Left cardiac atrium (tissue), 4 donors: ENCODE measurements around the gene KRT38. TPM values are rescaled to one million over a fixed set of nuclear protein-coding genes. Genes with fewer than 3 reads are reported as not detected.
A peak's percentile ranks its signal among the peaks of the same experiment; 100 is the strongest.
"Not testable (repeated sequence)": the region's sequence is repeated elsewhere in the genome, so short reads cannot be mapped to it uniquely, and the experiment has no call there.

Experiments
- ATAC-seq, 2 donors: fragments of 200-7000 bp; cut with Tn5 transposase; one replicate each; pipeline ENCODE4 v1.9.1; 2020; ENCODE audit warnings: mild to moderate bottlenecking in 2 of 2, moderate library complexity in 2 of 2
- DNase-seq: peaks from one replicate; pipeline ENCODE4 v3.0.0-alpha.2; 2020
- intact Hi-C, 2 donors: fragments of 100-400 bp; cut with DNase I; formaldehyde crosslinking; loops; one replicate each; pipeline versions ENCODE4 v1.14.1 to v1.15.1; 2022 to 2023
- total RNA-seq, 2 donors: library from RNA; stranded (reverse); fragmentation: NEBNext Ultra II Directional; extraction: Animal tissue kit (Norgen Biotek cat#: 25700); gene quantifications; one replicate each; pipeline ENCODE4 v1.2.1, GENCODE V29; 2021
- donor health status: DM: no; HTN: yes; CAD: no.
- donor health status: DM: no; HTN: yes; CAD: no; lungs with severe emphysema.
- donor health status: DM: yes; HTN: yes; CAD: no.
- donor health status: Dilated cardiomyopathy.

KRT38 gene
- total RNA-seq, 2 donors from 2014 or later: not detected

DNA sequence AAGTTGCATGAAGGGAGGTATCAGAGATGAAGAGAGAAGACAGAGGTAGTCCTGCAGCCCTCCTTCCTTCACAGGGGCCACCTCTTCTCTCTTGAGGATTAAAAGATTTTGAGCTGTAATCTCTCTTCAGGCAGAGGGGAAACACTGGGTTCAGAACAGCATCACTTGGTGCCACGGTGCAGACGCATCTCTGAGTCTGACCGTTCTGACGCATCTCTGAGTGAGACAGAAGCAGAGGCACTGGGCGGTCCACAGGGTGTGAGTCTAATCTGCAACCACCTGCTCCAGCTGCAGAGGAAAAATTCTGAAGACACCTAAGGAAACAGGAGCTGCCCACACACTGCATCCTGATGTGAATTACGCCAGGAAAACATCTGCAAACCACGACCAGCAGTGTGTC is 11.1 kb downstream of the KRT38 start:
- intact Hi-C loops: no loop called here
- DNase-seq (no peak), ATAC-seq (no peak)

- intact Hi-C loops: no loop called here
- no peak for DNase-seq
- no peak for ATAC-seq
These were observed 12.0 kb downstream of the KRT38 start for GRCh38 chr17:41428591-41429291.

DNA sequence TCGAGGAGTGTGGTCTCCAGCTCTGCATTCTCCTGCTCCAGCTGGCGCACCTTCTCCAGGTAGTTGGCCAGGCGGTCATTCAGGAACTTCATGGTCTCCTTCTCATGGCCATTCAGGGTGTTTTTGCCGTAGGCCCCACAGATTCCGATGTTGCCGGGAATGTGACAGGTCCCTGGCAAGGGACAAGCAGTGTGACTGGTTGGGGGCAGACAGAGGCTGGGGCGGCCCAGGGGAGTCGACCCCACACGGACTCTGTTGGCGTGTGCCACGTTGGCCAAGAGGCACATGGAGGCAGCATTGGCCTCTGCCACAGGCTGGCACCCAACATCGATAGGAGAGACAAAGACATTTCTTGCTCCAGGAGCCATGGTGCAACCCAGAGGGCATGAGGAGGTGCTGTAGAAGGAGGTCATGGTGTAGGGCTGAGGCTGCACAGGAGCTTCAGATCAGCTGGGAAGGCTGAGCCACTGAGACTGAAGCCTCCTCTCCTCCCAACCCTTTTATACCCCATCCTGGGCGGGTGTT is 16.6 kb downstream of the KRT38 start, which contains the start of gene KRT37:
Gene KRT37 (minus strand): TSS at position 475 of the 525 bp plus-strand sequence. CDS start 62 bp downstream, at position 413.
- ATAC-seq: no peak
- intact Hi-C loops: no loop called here
- no peak for DNase-seq

DNA sequence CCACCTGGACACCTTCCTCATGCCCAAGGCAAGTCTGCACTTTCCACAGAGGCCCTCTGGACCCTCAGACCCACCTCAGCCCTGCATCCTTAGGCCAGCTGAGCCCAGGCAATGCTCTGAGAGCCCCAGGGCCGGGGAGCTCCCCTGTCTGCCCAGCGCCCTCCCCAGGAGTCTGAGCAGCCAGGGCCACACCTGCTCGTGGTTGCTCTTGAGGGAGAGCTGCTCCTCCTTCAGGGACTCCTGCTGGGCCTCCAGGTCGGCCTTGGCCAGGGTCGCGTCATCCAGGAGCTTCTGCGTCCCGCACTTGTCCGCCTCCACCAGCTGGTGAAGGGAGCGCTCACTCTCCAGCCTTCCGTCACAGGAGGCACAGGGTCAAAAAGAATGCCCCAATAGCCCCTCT is 18.2 kb downstream of the KRT38 start:
- intact Hi-C loops: not testable (repeated sequence)

GRCh38 chr17:41421617-41422016 is 19.2 kb downstream of the KRT38 start:
- intact Hi-C loops: no loop called here
- no peak for DNase-seq
- ATAC-seq: no peak

More for the DNA sequence above, 18.2 kb downstream of the KRT38 start:
- DNase-seq, ATAC-seq: not testable (repeated sequence)

- intact Hi-C loops: no loop called here
- DNase-seq (no peak), ATAC-seq (no peak)
These were observed 19.7 kb downstream of the KRT38 start for GRCh38 chr17:41421116-41421515.

DNA sequence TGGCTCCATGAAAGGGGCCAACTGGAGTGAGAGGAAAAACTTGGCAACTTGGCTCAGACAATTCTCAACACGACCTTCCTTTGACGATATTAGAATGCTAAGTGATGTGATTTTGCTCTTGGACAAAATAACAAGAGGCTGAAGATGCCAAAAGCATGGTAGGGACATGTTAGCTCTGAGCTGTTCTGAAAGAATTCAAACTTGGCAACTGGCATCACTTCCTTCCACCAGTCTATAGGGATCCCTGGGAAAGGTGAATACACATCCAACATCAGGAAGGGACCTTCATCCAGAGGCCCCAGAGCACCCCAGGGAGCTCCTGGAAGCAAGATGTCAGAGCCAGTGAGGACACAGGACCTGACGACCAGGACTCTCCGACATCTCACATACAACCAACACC is 20.6 kb downstream of the KRT38 start:
- DNase-seq: no peak
- intact Hi-C loops: no loop called here

DNA sequence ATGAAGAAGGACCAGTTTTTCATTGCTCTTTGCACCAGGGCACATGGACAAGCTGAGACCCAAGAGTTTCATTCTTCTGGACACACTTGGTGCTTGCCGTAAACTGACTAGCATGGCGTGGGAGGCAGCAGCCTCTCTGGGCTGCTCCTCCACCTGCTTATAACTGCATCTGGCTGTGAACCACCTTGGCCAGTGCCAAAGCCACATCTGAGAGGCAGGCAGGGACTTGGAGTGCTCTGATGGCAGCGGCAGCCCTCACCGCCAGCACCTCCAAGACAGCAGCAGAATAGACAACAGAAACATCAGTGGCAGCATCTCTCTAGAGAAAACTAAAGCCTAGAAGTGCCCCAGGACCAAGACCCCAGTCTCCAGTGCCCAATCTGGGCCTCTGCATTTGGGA is 21.1 kb downstream of the KRT38 start:
- intact Hi-C loops: no loop called here
- ATAC-seq: no peak
- no peak for DNase-seq

More for the DNA sequence above, 20.6 kb downstream of the KRT38 start:
- no peak for ATAC-seq

DNA sequence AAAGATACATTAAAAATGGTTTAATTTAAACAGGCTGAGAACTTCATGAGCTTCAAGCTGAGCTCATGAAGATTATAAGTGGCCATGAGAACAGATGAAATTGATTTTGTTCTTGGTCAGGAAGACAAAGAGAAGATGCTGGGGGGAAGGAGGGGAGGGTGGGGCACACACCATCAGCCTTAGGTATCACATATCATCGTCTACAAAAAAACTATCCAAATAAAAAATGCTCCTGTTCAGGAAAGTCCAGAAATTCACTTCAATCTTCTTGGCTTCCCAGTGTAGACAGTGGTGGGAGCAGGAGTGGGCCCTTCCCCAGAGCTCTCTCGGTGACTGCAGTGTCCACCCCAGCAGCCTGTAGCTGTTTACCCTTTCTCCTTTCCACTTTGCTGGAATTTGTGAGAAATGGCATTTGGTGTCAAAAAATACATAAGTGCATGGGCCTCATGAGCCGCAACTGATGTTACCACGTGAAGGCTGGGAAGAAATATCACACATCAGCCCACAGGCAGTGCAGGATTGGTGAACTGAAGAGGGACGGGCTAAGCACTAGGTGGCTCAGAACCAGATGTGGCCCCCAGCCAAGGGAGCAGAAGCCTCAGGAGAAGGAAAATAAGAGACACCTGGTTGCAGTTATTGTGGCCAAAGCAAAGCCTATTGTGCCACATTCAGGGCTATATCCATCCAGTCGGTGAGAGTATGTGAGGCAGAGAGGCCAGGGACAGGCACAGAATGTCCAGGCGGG is 22.5 kb downstream of the KRT38 start:
- DNase-seq (no peak), ATAC-seq (no peak)
- intact Hi-C loops: no loop called here

- intact Hi-C loops: no loop called here
- DNase-seq (no peak), ATAC-seq (no peak)
These were observed 23.2 kb downstream of the KRT38 start for GRCh38 chr17:41417576-41418015.

DNA sequence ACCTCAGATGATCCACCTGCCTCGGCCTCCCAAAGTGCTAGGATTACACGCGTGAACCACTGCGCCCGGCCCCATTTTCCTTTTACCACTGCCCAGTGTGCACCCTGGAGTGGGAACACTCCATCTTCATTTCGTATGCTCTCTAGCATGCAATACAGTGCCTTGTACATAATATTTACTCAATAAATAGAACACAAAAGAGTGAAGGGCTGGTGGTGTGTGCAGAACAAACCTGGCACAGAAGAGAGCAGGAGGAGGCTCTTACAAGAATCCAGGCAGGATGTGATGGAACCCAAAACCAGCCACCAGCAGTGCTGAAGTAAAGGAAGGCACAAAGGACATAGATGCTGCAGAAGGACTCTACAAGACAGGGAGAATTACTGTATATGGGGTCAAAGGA is 23.7 kb downstream of the KRT38 start:
- ATAC-seq (no peak), DNase-seq (no peak)
- intact Hi-C loops: no loop called here

DNA sequence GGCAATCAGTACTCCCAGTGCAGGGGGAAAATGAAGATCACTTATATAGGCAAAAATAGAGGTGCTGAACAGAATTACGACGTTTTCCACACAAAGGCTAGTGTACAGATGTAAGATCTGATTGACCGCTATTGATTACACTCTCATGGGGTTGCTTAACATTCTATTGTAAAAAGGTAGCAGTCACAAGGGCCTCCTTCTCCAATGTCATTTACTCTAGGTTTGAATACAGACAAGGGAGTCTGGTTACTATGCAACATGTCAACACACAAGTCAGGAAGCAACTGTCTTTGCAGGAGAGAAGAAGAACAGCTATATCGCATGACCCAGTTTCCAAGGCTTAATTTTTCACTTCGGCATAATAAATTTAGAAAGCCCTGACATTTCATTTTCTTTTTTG is 24.3 kb downstream of the KRT38 start:
- DNase-seq: no peak
- intact Hi-C loops: no loop called here
- ATAC-seq: no peak

GRCh38 chr17:41415833-41416335 is 24.9 kb downstream of the KRT38 start:
- ATAC-seq: peak in 1 of 2 donors; percentile 90
- DNase-seq: no peak
- intact Hi-C loops: no loop called here

- DNase-seq: no peak
- no peak for ATAC-seq
- intact Hi-C loops: no loop called here
These were observed 25.4 kb downstream of the KRT38 start for GRCh38 chr17:41415411-41415810.

DNA sequence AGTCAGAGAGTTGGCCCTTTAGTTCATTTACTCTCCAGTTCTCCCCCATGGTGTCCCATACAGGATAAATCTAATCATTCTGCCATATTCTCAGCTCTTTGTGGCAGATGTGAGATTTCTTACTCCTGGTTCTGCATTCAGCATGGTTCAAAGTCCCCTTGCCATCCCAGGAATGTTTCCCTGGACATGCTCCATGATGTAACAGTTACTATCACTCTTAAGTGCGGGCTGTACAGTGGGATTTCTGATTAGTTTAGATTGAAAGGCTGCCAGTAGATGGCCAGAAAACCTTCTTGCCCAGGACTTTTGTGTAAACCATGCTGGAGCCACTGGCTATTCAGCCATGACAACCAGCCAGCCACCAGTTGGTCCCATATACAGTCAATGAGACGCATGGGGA is 26.8 kb downstream of the KRT38 start:
- intact Hi-C loops: no loop called here
- ATAC-seq (no peak), DNase-seq (no peak)

DNA sequence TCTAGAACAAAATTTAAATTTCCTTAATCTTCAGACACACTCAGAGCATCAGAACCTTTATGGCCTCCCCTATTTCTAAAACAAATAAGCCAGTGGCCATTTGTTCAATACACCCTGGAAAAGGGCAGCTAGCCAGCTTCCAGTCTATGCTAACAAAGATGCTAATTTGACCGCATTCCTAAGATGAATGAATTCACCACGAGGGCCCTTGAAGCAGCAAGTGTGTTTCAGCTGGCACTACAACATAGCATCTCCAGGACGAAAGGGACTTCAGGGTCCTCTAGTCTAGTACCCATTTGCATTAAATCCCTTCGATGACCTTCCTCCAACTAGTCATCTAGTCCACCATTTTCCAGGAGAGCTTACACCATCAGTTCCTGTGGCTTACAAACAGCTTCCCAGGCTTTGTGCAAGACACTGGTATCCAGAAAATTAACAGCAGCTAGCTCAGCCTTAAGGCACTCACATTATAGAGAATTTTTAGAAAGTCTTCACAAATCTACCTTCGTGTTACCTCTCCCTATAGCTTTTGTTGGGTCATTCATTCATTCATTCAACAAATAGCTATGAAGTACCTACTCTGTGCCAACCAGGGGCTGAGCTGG is 27.3 kb downstream of the KRT38 start:
- intact Hi-C loops: no loop called here
- ATAC-seq (no peak), DNase-seq (no peak)

- intact Hi-C loops: no loop called here
- DNase-seq: no peak
- ATAC-seq: no peak
These were observed 29.5 kb downstream of the KRT38 start for GRCh38 chr17:41411072-41411840.

- no peak for ATAC-seq
- intact Hi-C loops: no loop called here
- DNase-seq: no peak
These were observed 33.6 kb downstream of the KRT38 start for GRCh38 chr17:41407226-41407625.

DNA sequence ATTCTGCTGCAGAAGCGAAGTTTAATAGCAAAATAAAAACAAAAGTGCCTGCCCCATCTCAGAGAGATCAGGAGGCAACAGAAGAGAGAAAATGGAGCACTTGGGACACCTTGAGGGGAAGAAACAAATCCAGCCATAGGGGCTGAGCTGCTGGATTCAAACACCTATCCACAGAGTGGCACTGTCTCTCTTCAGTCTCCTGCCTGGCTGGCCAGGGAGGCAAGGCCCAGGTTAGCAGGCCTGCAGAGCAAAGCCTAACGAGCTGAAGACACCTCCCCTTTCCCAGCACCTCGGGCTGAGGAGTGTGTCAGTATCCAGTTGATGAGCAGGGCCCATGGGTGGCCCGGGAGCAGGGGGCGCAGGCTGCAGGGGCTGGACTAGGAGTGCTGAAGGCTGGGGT is 34.6 kb downstream of the KRT38 start:
- DNase-seq (no peak), ATAC-seq (peak in 1 of 2 donors; percentile 57)
- intact Hi-C loops: no loop called here
